ENCODE results near the gene DAPP1. TPM values are rescaled to one million over a fixed set of nuclear protein-coding genes. Genes with fewer than 3 reads are reported as not detected.
A peak's percentile ranks its signal among the peaks of the same experiment; 100 is the strongest.

DAPP1 gene
- total RNA-seq, 2 experiments from 2014 or later: 55.7 to 71.9 TPM

GRCh38 chr4:99891351-99891750 is 74.7 kb downstream of the DAPP1 start:
- H3K27ac ChIP-seq (ENCODE audit: low read depth, low read length, poor library complexity, severe bottlenecking): no peak overlapping the region
- H2AFZ ChIP-seq (ENCODE audit: low read length): no peak overlapping the region
- no peak overlapping the region for H3K4me2 ChIP-seq (ENCODE audit: low read length)
- BruUV-seq (replicated peaks): no TSS peak
- peaks cover 18% of the 10 kb centered on the region; the same call in 1 of the 2 replicates for H3K36me3 ChIP-seq (ENCODE audit: insufficient read depth, low read length)
- H3K9me3 ChIP-seq (ENCODE audit: low read length): no peaks in the 10 kb centered on the region
- intact Hi-C loops (cut with micrococcal nuclease; ENCODE audit: unreplicated experiment): no loop called here
- CTCF ChIA-PET (ENCODE audit: unreplicated experiment): no interaction called here
- peaks cover 35% of the 10 kb centered on the region for H3K79me2 ChIP-seq (ENCODE audit: insufficient read depth, low read depth, low read length)
- H4K20me1 ChIP-seq (ENCODE audit: insufficient read depth, low read length): no peaks in the 10 kb centered on the region
- peaks cover 8% of the 10 kb centered on the region for H3K4me1 ChIP-seq (ENCODE audit: insufficient read depth, low read length, poor library complexity, severe bottlenecking)
- POLR2A ChIA-PET: no interaction called here
- no peak for DNase-seq (ENCODE audit: low spot score)
- H3K4me3 ChIP-seq (ENCODE audit: low read depth, low read length, poor library complexity, severe bottlenecking): no peak overlapping the region
- TF ChIP-seq CTCF (conservative IDR thresholded peaks at IDR 0.05; ENCODE audit: low read length) (no peak), EZH2phosphoT487 (IDR thresholded peaks at IDR 0.05; ENCODE audit: borderline replicate concordance, low read depth, low read length) (no peak)
- H3K9me2 ChIP-seq (ENCODE audit: insufficient read depth, low read length): no peaks in the 10 kb centered on the region

- H3K27ac ChIP-seq (ENCODE audit: low read depth, low read length, poor library complexity, severe bottlenecking): no peak overlapping the region
- H3K4me2 ChIP-seq (ENCODE audit: low read length): peak overlapping the region; percentile 93
- peak overlapping the region; percentile 92 for H3K4me3 ChIP-seq (ENCODE audit: low read depth, low read length, poor library complexity, severe bottlenecking)
- no peaks in the 10 kb centered on the region for H3K9me3 ChIP-seq (ENCODE audit: low read length)
- no peak overlapping the region for H2AFZ ChIP-seq (ENCODE audit: low read length)
- H3K9me2 ChIP-seq (ENCODE audit: insufficient read depth, low read length): no peaks in the 10 kb centered on the region
- BruUV-seq (replicated peaks): no TSS peak
- H4K20me1 ChIP-seq (ENCODE audit: insufficient read depth, low read length): no peaks in the 10 kb centered on the region
- H3K4me1 ChIP-seq (ENCODE audit: insufficient read depth, low read length, poor library complexity, severe bottlenecking): peaks cover 8% of the 10 kb centered on the region
- TF ChIP-seq EZH2phosphoT487 (IDR thresholded peaks at IDR 0.05; ENCODE audit: borderline replicate concordance, low read depth, low read length) (no peak), CTCF (conservative IDR thresholded peaks at IDR 0.05; ENCODE audit: low read length) (no peak)
- peaks cover 35% of the 10 kb centered on the region for H3K79me2 ChIP-seq (ENCODE audit: insufficient read depth, low read depth, low read length)
- intact Hi-C loops (cut with micrococcal nuclease; ENCODE audit: unreplicated experiment): no loop called here
- H3K36me3 ChIP-seq (ENCODE audit: insufficient read depth, low read length): peaks cover 11% of the 10 kb centered on the region; the same call in 1 of the 2 replicates
- ChIA-PET POLR2A (interaction anchor here (1.0 kb wide), 1 partner anchor 91 kb away, joined by 4 read pairs; no protein-coding TSS in a partner anchor), CTCF (ENCODE audit: unreplicated experiment) (no interaction called here)
- DNase-seq (ENCODE audit: low spot score): no peak
These were observed 76.4 kb downstream of the DAPP1 start for GRCh38 chr4:99893029-99893428.

GRCh38 chr4:99893839-99894160 is 77.2 kb downstream of the DAPP1 start:
- no peak for TF ChIP-seq EZH2phosphoT487 (IDR thresholded peaks at IDR 0.05; ENCODE audit: borderline replicate concordance, low read depth, low read length)
- Histone ChIP-seq H3K4me2 (ENCODE audit: low read length) (peak overlapping the region; percentile 93), H3K27ac (ENCODE audit: low read depth, low read length, poor library complexity, severe bottlenecking) (peak overlapping the region; percentile 27), H3K9me2 (ENCODE audit: insufficient read depth, low read length) (no peaks in the 10 kb centered on the region), H3K9me3 (ENCODE audit: low read length) (no peaks in the 10 kb centered on the region), H3K36me3 (ENCODE audit: insufficient read depth, low read length) (peaks cover 16% of the 10 kb centered on the region; the same call in 1 of the 2 replicates), H3K4me3 (ENCODE audit: low read depth, low read length, poor library complexity, severe bottlenecking) (peak overlapping the region; percentile 92), H3K79me2 (ENCODE audit: insufficient read depth, low read depth, low read length) (peaks cover 35% of the 10 kb centered on the region), H4K20me1 (ENCODE audit: insufficient read depth, low read length) (no peaks in the 10 kb centered on the region), H2AFZ (ENCODE audit: low read length) (peak overlapping the region; percentile 24; the same call in 1 of the 2 replicates), H3K4me1 (ENCODE audit: insufficient read depth, low read length, poor library complexity, severe bottlenecking) (peaks cover 8% of the 10 kb centered on the region)
- ChIA-PET CTCF (ENCODE audit: unreplicated experiment) (interaction anchor here (2.0 kb wide), 1 partner anchor 50 kb away, joined by 9 read pairs; no protein-coding TSS in a partner anchor), POLR2A (interaction anchor here (1.2 to 1.8 kb wide), 2 partner anchors 54 to 77 kb away, joined by 5 to 12 read pairs; partner anchors contain the start of gene DAPP1)
- intact Hi-C loops (cut with micrococcal nuclease; ENCODE audit: unreplicated experiment): loop anchor here (1.0 kb wide), 1 partner anchor 53 kb away; the partner anchor contains the start of gene DNAJB14
- no peak for DNase-seq (ENCODE audit: low spot score)
- BruUV-seq (replicated peaks): no TSS peak
